Astrocyte of the spinal cord (primary cell): ENCODE results near the gene LATS2.
A peak's percentile ranks its signal among the peaks of the same experiment; 100 is the strongest.

Experiments used
- DNase-seq: peaks from one replicate; pipeline ENCODE4 v3.0.0; 2011; ENCODE audit warnings: low read depth, low spot score
- H3K4me3 ChIP-seq: 2 replicates; pipeline ENCODE4 v1.5.1; 2011; ENCODE audit warnings: low read depth, mild to moderate bottlenecking, low read length, moderate library complexity
- in situ Hi-C: cut with HindIII; loops from 2 replicates; pipeline ENCODE4 v1.10.0; 2017; ENCODE audit warnings: low sequenced_read_pairs
- TF ChIP-seq, protein P1 (sequence below): IDR thresholded peaks from 2 replicates; pipeline ENCODE4 v1.5.1; 2012; ENCODE audit warnings: low read depth, mild to moderate bottlenecking, low read length, inconsistent platforms

The LATS2 gene

DNA sequence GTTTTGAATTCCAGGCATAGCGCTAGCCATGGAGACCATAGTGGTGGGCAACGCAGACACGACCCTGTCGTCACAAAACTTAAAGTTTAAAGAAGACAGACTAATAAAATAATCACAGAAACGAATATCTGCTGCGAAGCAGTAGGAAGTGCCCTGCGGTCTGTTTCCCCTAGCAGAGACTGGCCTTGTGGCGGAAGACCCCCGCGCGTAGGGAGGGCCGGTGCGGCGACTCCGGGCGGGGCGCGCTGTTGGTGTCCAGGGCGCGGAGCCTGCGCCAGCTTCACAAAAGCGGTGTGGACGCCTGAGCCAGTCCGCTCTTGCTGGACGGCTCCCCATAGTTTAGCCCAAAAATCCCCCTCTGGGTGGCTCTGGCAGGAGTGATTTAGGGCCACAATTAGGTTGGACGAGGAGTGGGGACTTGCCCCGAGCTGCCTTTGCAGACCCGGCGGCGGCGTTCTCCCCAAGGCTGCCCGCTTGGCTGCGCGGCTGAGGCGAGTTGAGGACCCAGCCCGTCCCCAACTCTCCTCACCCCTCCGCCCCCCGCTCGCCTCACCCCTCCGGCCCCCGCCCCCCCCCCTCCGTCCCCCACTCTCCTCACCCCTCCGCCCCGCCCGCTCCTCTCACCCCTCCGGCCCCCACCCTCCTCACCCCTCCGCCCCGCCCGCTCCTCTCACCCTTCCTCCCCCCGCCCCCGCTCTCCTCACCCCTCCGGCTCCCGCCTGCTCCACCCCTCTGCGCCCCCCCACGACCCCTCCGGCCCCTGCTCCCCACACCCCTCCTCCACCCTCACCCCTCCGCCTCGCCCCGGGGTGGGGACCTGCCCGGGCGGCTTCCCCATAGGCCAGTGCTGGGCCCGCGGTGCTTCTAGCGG, 14.2 kb upstream of the LATS2 start:
- H3K4me3 ChIP-seq: peak overlapping the region; percentile 44
- in situ Hi-C loops: no loop called here
- TF ChIP-seq, protein P1, sequence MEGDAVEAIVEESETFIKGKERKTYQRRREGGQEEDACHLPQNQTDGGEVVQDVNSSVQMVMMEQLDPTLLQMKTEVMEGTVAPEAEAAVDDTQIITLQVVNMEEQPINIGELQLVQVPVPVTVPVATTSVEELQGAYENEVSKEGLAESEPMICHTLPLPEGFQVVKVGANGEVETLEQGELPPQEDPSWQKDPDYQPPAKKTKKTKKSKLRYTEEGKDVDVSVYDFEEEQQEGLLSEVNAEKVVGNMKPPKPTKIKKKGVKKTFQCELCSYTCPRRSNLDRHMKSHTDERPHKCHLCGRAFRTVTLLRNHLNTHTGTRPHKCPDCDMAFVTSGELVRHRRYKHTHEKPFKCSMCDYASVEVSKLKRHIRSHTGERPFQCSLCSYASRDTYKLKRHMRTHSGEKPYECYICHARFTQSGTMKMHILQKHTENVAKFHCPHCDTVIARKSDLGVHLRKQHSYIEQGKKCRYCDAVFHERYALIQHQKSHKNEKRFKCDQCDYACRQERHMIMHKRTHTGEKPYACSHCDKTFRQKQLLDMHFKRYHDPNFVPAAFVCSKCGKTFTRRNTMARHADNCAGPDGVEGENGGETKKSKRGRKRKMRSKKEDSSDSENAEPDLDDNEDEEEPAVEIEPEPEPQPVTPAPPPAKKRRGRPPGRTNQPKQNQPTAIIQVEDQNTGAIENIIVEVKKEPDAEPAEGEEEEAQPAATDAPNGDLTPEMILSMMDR: no peak
- peak; percentile 49 for DNase-seq

DNA sequence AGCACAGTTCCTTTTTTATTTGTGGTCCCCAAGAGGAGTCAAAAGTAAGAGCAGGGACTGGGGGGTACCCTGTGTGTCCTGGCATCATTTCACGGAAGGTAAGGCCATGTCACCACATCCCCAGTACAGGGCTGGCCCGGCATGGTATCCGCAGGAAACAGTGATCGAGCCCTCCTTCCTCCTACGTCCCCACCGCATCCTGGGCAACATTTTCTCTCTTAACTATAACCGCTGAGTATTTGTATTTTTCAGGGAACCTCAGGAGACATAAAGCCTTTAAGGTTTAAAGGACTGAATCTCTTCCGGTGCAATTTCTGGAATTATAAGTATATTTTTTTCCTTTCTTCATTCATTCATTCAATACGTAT, 13.6 kb upstream of the LATS2 start:
- no peak for DNase-seq
- in situ Hi-C loops: no loop called here
- H3K4me3 ChIP-seq: no peak overlapping the region
- TF ChIP-seq, protein P1: no peak

DNA sequence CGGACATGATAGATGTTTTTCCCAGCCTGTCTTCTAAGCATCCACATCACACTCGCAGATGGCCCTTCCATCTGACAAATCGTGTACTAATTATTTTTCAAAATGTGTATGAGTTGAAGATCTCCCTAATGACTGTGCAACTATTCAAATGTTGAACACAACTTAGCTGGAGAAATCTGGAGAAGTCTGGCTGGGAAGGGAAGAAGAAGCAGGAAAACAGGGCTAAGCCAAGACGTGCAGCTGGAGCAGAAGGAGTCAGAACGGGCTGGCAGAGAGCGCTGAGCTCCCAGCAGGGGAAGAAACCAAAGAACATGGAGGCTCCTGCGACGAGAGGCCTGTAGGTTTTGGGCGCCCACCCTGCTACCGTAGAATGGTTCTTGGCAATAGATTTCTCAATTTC, 13.2 kb upstream of the LATS2 start:
- in situ Hi-C loops: no loop called here
- DNase-seq: peak; percentile 20
- no peak overlapping the region for H3K4me3 ChIP-seq
- TF ChIP-seq, protein P1: no peak

DNA sequence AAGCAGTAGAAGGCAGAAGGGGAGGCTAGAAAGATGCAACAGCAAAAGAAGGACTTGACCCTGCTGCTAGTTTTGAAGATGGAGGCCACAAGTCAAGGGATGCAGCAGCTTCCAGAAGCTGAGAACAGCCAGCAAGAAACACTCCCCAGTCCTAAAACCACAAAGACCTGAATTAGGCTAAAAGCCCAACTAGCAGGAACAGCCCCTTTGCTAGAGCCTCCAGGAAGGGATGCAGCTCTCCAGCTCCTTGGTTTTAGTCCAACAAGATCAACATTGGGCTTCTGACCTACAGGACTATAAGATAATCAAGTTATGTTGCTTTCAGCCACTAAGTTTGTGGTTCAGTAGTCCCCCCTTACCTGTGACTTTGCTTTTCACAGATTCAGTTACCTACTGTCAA, 10.5 kb upstream of the LATS2 start:
- TF ChIP-seq, protein P1: no peak
- H3K4me3 ChIP-seq: no peak overlapping the region
- DNase-seq: no peak
- in situ Hi-C loops: no loop called here

DNA sequence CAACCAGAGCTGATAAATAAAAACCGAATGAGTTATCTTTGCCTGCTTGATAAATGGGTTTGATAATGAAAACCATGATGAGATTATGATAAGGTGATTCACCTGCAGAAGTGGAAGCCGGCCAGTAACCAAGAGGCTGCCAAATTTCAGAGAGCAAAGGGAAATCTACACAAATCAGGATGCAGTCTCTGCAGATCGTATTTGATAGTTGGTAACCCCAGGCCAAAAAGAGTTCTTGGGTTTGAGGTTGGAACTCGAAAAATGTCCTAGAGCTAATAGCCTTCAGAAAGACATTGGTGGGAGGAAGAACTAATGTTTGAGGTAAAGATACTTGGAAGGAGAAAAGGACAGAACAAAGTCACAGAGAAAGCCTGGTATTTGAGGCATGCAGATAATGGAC, 9.6 kb upstream of the LATS2 start:
- no peak for DNase-seq
- H3K4me3 ChIP-seq: no peak overlapping the region
- TF ChIP-seq, protein P1: no peak
- in situ Hi-C loops: no loop called here

DNA sequence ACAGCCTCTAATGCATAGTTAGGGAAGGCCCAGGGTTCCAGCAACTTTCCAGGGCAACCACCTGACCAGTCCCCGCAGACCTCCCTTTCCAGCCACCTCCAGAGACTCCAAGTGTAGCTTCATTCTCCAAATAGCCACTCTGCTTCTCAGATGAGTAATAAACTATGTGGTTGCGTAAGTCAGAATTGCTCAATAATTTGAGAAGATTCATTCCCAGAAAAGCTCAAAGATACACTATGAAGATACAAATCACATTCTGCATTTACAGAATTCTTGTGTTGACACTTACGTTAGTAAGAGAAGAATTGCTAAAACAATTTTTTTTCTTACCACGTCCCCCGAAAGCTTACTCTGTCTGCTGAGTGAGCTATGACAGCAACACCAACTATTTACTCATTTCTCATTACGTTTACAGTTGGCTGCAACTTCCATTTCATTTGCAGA, 8.2 kb upstream of the LATS2 start:
- DNase-seq: peak; percentile 92
- in situ Hi-C loops: no loop called here
- TF ChIP-seq, protein P1: no peak
- H3K4me3 ChIP-seq: no peak overlapping the region
